CD14-positive monocyte (primary cell): Measurements from ENCODE around the gene ALDH3A2. TPM values are rescaled to one million over a fixed set of nuclear protein-coding genes. Genes with fewer than 3 reads are reported as not detected.

Source experiments
- DNase-seq, 3 donors: peaks; one replicate each; pipeline ENCODE4 v3.0.0-alpha.2; 2011 to 2022
- H2AFZ ChIP-seq: 2 replicates; pipeline ENCODE4 v1.6.0; 2012; ENCODE audit warnings: mild to moderate bottlenecking, low read depth, low read length, inconsistent platforms; ENCODE audit not compliant: insufficient read depth, poor library complexity, severe bottlenecking
- H3K27ac ChIP-seq, 2 donors: 1 replicate in 1 of 2; 2 replicates in 1 of 2; pipeline ENCODE4 v1.5.1; 2012 to 2013; ENCODE audit warnings: low read length in 2 of 2, control low read depth in 1 of 2, inconsistent platforms in 1 of 2, low read depth in 1 of 2, mild to moderate bottlenecking in 1 of 2
- H3K27me3 ChIP-seq, 2 donors: one replicate each; pipeline versions ENCODE4 v1.6.0 to v1.6.1; 2011 to 2013; ENCODE audit warnings: low read length in 2 of 2; ENCODE audit not compliant: control insufficient read depth in 2 of 2, insufficient read depth in 2 of 2
- H3K36me3 ChIP-seq, 2 donors: replicated peaks in 1 of 2; 1 replicate in 1 of 2; 2 replicates in 1 of 2; pipeline versions ENCODE4 v1.5.1 to v1.6.1; 2012 to 2013; ENCODE audit warnings: low read length in 2 of 2, control low read depth in 1 of 2, inconsistent platforms in 1 of 2, mild to moderate bottlenecking in 1 of 2; ENCODE audit not compliant: insufficient read depth in 2 of 2, control insufficient read depth in 1 of 2
- H3K4me1 ChIP-seq, 2 donors: 1 replicate in 1 of 2; 2 replicates in 1 of 2; pipeline versions ENCODE4 v1.5.1 to v1.6.1; 2012 to 2013; ENCODE audit warnings: low read length in 2 of 2, control low read depth in 1 of 2, inconsistent platforms in 1 of 2, mild to moderate bottlenecking in 1 of 2, moderate library complexity in 1 of 2; ENCODE audit not compliant: insufficient read depth in 2 of 2, control insufficient read depth in 1 of 2
- H3K4me2 ChIP-seq: replicated peaks from 2 replicates; pipeline ENCODE3; 2012; ENCODE audit warnings: low read length, moderate library complexity, mild to moderate bottlenecking; ENCODE audit not compliant: poor library complexity, severe bottlenecking; ENCODE audit errors: extremely low read depth
- H3K4me3 ChIP-seq, 3 experiments: fragments of 200-600 bp in 1 of 3; sonication (generic) in 1 of 3; replicated peaks in 1 of 3; 1 replicate in 2 of 3; 2 replicates in 1 of 3; pipeline ENCODE4 v1.5.1; 2011 to 2013; ENCODE audit warnings: low read length in 3 of 3, mild to moderate bottlenecking in 3 of 3, control low read depth in 2 of 3, low read depth in 2 of 3, inconsistent platforms in 1 of 3, moderate library complexity in 1 of 3
- H3K79me2 ChIP-seq: 2 replicates; pipeline ENCODE4 v1.6.0; 2012; ENCODE audit warnings: mild to moderate bottlenecking, control low read depth, inconsistent platforms, low read length, moderate library complexity; ENCODE audit not compliant: insufficient read depth
- H3K9ac ChIP-seq: 2 replicates; pipeline ENCODE4 v1.6.0; 2017; ENCODE audit warnings: low read length, mild to moderate bottlenecking; ENCODE audit not compliant: insufficient read depth, poor library complexity, severe bottlenecking
- H3K9me3 ChIP-seq, 2 donors: replicated peaks in 1 of 2; 1 replicate in 1 of 2; 2 replicates in 1 of 2; pipeline versions ENCODE4 v1.5.1 to v1.6.1; 2012 to 2013; ENCODE audit warnings: low read length in 2 of 2, control low read depth in 1 of 2; ENCODE audit not compliant: control insufficient read depth in 1 of 2, insufficient read depth in 1 of 2
- H4K20me1 ChIP-seq: 2 replicates; pipeline ENCODE4 v1.6.0; 2012; ENCODE audit warnings: mild to moderate bottlenecking, low read length, control low read depth, moderate library complexity; ENCODE audit not compliant: insufficient read depth
- H3K27ac Mint-ChIP-seq, 7 donors: one replicate each; pipeline ENCODE4 v1.8.0; 2020; ENCODE audit warnings: mild to moderate bottlenecking in 7 of 7, mixed read lengths in 7 of 7, moderate library complexity in 6 of 7, inconsistent platforms in 2 of 7
- H3K27me3 Mint-ChIP-seq, 3 donors: one replicate each; pipeline ENCODE4 v1.8.0; 2021 to 2022; ENCODE audit warnings: low read depth in 3 of 3, mild to moderate bottlenecking in 3 of 3, mixed read lengths in 3 of 3, moderate library complexity in 3 of 3, inconsistent platforms in 1 of 3
- H3K36me3 Mint-ChIP-seq, 2 donors: one replicate each; pipeline ENCODE4 v1.8.0; 2020; ENCODE audit warnings: mixed read lengths in 2 of 2, inconsistent platforms in 1 of 2, mild to moderate bottlenecking in 1 of 2
- H3K4me1 Mint-ChIP-seq: one replicate; pipeline ENCODE4 v1.8.0; 2020; ENCODE audit warnings: mild to moderate bottlenecking, mixed read lengths
- H3K4me3 Mint-ChIP-seq, 2 donors: one replicate each; pipeline ENCODE4 v1.8.0; 2020; ENCODE audit warnings: mild to moderate bottlenecking in 2 of 2, mixed read lengths in 2 of 2, moderate library complexity in 1 of 2
- H3K9me3 Mint-ChIP-seq, 7 donors: one replicate each; pipeline ENCODE4 v1.8.0; 2020 to 2022; ENCODE audit warnings: mixed read lengths in 7 of 7, mild to moderate bottlenecking in 6 of 7, moderate library complexity in 6 of 7, inconsistent platforms in 2 of 7
- CTCF ChIP-seq: fragments of 200-600 bp; IDR thresholded peaks from one replicate; pipeline ENCODE4 v1.8.0; 2022; ENCODE audit warnings: antibody characterized with exemption, mild to moderate bottlenecking
- WGBS: methylation state at CpG from one replicate; pipeline ENCODE4 v1.1.5; 2013; ENCODE audit warnings: missing lambda C conversion rate; ENCODE audit not compliant: insufficient coverage; 5-methylcytosine and 5-hydroxymethylcytosine counted together
- intact Hi-C, 2 donors: fragments of 100-400 bp; cut with micrococcal nuclease; formaldehyde crosslinking; loops; one replicate each; pipeline versions ENCODE4 v1.15.0 to v1.15.1; 2023
- polyA plus RNA-seq, 3 donors: library from polyadenylated mRNA; depleted of rRNA in 1 of 3; unstranded in 2 of 3; stranded (reverse) in 1 of 3; fragments of 300-500 nt in 2 of 3; fragments of >200 nt in 1 of 3; fragmentation: Illumina TruSeq in 2 of 3; gene quantifications; 1 replicate in 2 of 3; 2 replicates in 1 of 3; pipeline ENCODE4 v1.2.3, GENCODE V29; 2012 to 2021

The ALDH3A2 gene
- polyA plus RNA-seq, 3 donors, result 22.5 to 58.0 (median 50.3) TPM

DNA sequence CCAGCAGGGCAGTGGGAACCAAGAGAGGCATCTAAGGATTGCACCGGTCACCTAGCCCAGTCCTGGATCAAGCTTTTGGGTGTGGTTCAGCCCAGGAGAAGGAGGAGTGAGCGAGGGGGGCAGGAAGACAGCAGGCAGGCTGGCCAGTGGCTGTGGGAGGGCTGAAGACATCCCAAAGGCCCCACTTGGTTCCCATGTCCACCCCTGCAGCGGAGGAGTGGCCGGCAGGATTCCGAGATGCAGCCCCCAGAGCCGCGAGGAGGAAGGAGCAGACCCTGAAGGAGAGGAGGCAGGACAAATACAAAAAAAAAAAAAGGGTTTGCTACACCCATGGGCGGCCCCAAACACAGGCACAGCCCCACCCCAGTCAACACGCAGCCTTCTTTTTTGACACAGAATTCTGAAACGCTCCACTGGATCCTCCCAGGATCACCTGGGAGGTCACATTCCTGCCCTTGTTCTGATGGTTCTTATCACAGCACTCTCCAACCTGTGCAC, 68.9 kb downstream of the ALDH3A2 start:
- H3K9me3 Mint-ChIP-seq, result no peaks in the 10 kb centered on the region
- H3K4me1 Mint-ChIP-seq, result peaks cover 10% of the 10 kb centered on the region
- Histone ChIP-seq H3K36me3 (no peaks in the 10 kb centered on the region), H3K9ac (no peak overlapping the region), H2AFZ (no peak overlapping the region), H3K4me1 (peaks cover 9 to 13% of the 10 kb centered on the region in 2 donors), H3K79me2 (no peaks in the 10 kb centered on the region), H3K9me3 (no peaks in the 10 kb centered on the region), H3K27ac (no peak overlapping the region), H3K27me3 (no peaks in the 10 kb centered on the region), H4K20me1 (no peaks in the 10 kb centered on the region), H3K4me2 (no peak overlapping the region), H3K4me3 (no peak overlapping the region)
- no peak for TF ChIP-seq CTCF
- DNase-seq, result no peak
- H3K27me3 Mint-ChIP-seq, result peaks cover 0 to 8% (median 0%) of the 10 kb centered on the region in 3 donors
- WGBS, result 95% methylated on average over 7 of the region's 10 CpGs
- H3K27ac Mint-ChIP-seq, result no peak overlapping the region
- intact Hi-C loops, result no loop called here
- H3K4me3 Mint-ChIP-seq, result no peak overlapping the region
- no peaks in the 10 kb centered on the region for H3K36me3 Mint-ChIP-seq

DNA sequence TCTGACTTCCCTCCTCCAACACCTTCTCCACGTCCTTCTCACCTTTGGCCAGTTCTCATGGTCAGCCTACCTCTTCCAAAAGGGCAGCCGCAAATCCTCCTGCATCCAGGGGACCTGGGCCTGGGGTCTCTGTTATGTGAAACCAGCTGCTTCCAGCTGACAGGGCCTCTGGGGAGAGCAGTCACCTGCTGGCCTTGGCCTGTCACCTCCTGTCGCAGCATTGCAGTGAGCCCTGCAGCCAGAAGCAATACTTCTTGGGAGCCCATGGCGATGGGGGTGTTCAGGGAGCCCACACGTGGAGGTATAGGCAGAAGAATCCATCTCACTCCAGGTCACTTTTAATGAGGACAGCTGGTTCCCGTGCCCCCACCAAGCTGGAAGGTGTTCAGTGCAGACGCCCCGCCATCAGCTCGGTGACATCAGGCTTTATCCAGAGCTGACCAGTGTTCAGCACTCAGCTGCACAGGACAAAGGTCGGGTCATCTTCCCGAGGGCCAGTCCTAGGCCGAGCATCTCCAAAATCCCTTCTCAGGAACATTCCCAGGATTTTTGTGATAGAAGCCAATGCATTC, 69.6 kb downstream of the ALDH3A2 start:
- peaks cover 0 to 8% (median 0%) of the 10 kb centered on the region in 3 donors for H3K27me3 Mint-ChIP-seq
- no peak overlapping the region for H3K27ac Mint-ChIP-seq

More for the DNA sequence above, 69.6 kb downstream of the ALDH3A2 start:
- Histone ChIP-seq H3K9ac (no peak overlapping the region), H4K20me1 (no peaks in the 10 kb centered on the region), H2AFZ (no peak overlapping the region), H3K9me3 (no peaks in the 10 kb centered on the region), H3K36me3 (no peaks in the 10 kb centered on the region), H3K4me2 (no peak overlapping the region), H3K27me3 (no peaks in the 10 kb centered on the region), H3K27ac (no peak overlapping the region), H3K4me3 (no peak overlapping the region), H3K79me2 (no peaks in the 10 kb centered on the region), H3K4me1 (peaks cover 9 to 13% of the 10 kb centered on the region in 2 donors)
- peaks cover 10% of the 10 kb centered on the region for H3K4me1 Mint-ChIP-seq
- intact Hi-C loops, result no loop called here
- H3K9me3 Mint-ChIP-seq, result no peaks in the 10 kb centered on the region
- H3K36me3 Mint-ChIP-seq, result no peaks in the 10 kb centered on the region
- no peak overlapping the region for H3K4me3 Mint-ChIP-seq
- no peak for TF ChIP-seq CTCF
- no peak for DNase-seq
- WGBS, result 94% methylated on average over 12 of the region's 12 CpGs
